HepG2 (cell line): Measurements from ENCODE around the gene CLEC3B. TPM values are rescaled to one million over a fixed set of nuclear protein-coding genes. Genes with fewer than 3 reads are reported as not detected.
A peak's percentile ranks its signal among the peaks of the same experiment; 100 is the strongest.

Experiments used
- ATAC-seq: fragments of 200-7000 bp; cut with Tn5 transposase; 3 replicates; pipeline ENCODE4 v1.9.1; 2020; ENCODE audit warnings: mild to moderate bottlenecking, moderate library complexity
- BruUV-seq: library from RNA; stranded (reverse); fragments of 400-500 nt; replicated peaks from 2 replicates; lab custom pipeline; 2021; lab: Mats Ljungman, UMichigan
- CTCF ChIA-PET: fragments of 300-600 bp; formaldehyde crosslinking; extraction: SDS; loops from one replicate; lab custom pipeline; 2021; ENCODE audit warnings: low total read pairs, inconsistent platforms, low intra/inter-chr PET ratio; lab: Yijun Ruan, JAX
- POLR2A ChIA-PET: fragments of 350-600 bp; sonication (Branson Sonifier 250); formaldehyde crosslinking; loops from one replicate; lab custom pipeline; 2020; ENCODE audit warnings: antibody characterized with exemption, inconsistent platforms; lab: Yijun Ruan, JAX
- DNase-seq: peaks from one replicate; pipeline ENCODE4 v3.0.0-alpha.2; 2015; ENCODE audit warnings: low spot score
- FAIRE-seq: peaks from 3 replicates; lab custom pipeline; 2011; peaks lifted over from hg19 to GRCh38; lab: Jason Lieb, UNC
- H2AFZ ChIP-seq: one replicate; pipeline ENCODE4 v1.6.1; 2011; ENCODE audit warnings: low read length, inconsistent platforms
- H3K27ac ChIP-seq: fragments of 300-600 bp; 3 replicates; pipeline ENCODE4 v1.8.0; 2011; ENCODE audit warnings: mixed run types, mild to moderate bottlenecking, mixed read lengths, low read length, inconsistent platforms; ENCODE audit not compliant: insufficient read depth; ENCODE audit errors: extremely low read length
- H3K27me3 ChIP-seq, 2 experiments: fragments of 200-600 bp in 1 of 2; 2 replicates in 1 of 2; 3 replicates in 1 of 2; pipeline versions ENCODE4 v1.6.0 to v1.8.0; 2011; ENCODE audit warnings: low read length in 2 of 2, mild to moderate bottlenecking in 2 of 2, moderate library complexity in 2 of 2, inconsistent platforms in 1 of 2; ENCODE audit not compliant: insufficient read depth in 2 of 2, control insufficient read depth in 1 of 2
- H3K36me3 ChIP-seq, 2 experiments: fragments of 200-600 bp in 1 of 2; replicated peaks in 1 of 2; 2 replicates in 1 of 2; 3 replicates in 1 of 2; pipeline versions ENCODE4 v1.5.1 to v1.8.0; 2011; ENCODE audit warnings: low read length in 2 of 2, inconsistent platforms in 1 of 2; ENCODE audit not compliant: insufficient read depth in 2 of 2, control insufficient read depth in 1 of 2
- H3K4me1 ChIP-seq: 2 replicates; pipeline ENCODE4 v1.5.1; 2012; ENCODE audit warnings: low read length, inconsistent platforms; ENCODE audit not compliant: insufficient read depth
- H3K4me2 ChIP-seq: 2 replicates; pipeline ENCODE4 v1.6.0; 2011; ENCODE audit warnings: low read depth, low read length, inconsistent platforms
- H3K4me3 ChIP-seq, 3 experiments: fragments of 200-600 bp in 1 of 3; sonication (generic), shearing (Covaris generic) in 1 of 3; replicated peaks in 1 of 3; 2 replicates each; pipeline ENCODE4 v1.5.1; 2011 to 2016; ENCODE audit warnings: low read length in 3 of 3, inconsistent platforms in 2 of 3, low read depth in 2 of 3, mild to moderate bottlenecking in 2 of 3, control low read depth in 1 of 3, mixed read lengths in 1 of 3; ENCODE audit not compliant: insufficient read depth in 1 of 3
- H3K79me2 ChIP-seq: one replicate; pipeline ENCODE4 v1.6.1; 2011; ENCODE audit warnings: low read length, inconsistent platforms; ENCODE audit not compliant: insufficient read depth
- H3K9ac ChIP-seq: 2 replicates; pipeline ENCODE4 v1.6.0; 2011; ENCODE audit warnings: mild to moderate bottlenecking, low read depth, low read length, inconsistent platforms; ENCODE audit not compliant: insufficient read depth
- H3K9me3 ChIP-seq: 2 replicates; pipeline ENCODE4 v1.5.1; 2012; ENCODE audit warnings: mild to moderate bottlenecking, low read length
- H4K20me1 ChIP-seq: 2 replicates; pipeline ENCODE4 v1.6.0; 2011; ENCODE audit warnings: inconsistent platforms, mild to moderate bottlenecking, low read length, moderate library complexity; ENCODE audit not compliant: insufficient read depth
- CBX1 ChIP-seq: IDR thresholded peaks from one replicate; pipeline ENCODE4 v1.6.1; 2016; ENCODE audit warnings: antibody characterized with exemption, low read depth
- CENPX ChIP-seq: sonication (generic); formaldehyde crosslinking; IDR thresholded peaks from 2 replicates; pipeline ENCODE4 v1.9.0; 2021; ENCODE audit warnings: mild to moderate bottlenecking, missing genetic modification reagents, moderate library complexity
- DZIP1 ChIP-seq: sonication (generic); formaldehyde crosslinking; IDR thresholded peaks from 2 replicates; pipeline ENCODE4 v1.5.0; 2020; ENCODE audit warnings: mild to moderate bottlenecking, missing genetic modification reagents
- FOXA1 ChIP-seq, 2 experiments: fragments of 450-650 bp in 1 of 2; sonication (generic) in 1 of 2; formaldehyde crosslinking in 1 of 2; IDR thresholded peaks; 2 replicates each; pipeline versions ENCODE4 v1.4.0 to v1.6.1; 2016 to 2020; ENCODE audit warnings: missing genetic modification reagents in 1 of 2
- MXD3 ChIP-seq: IDR thresholded peaks from 2 replicates; pipeline ENCODE4 v1.6.1; 2016; ENCODE audit warnings: mild to moderate bottlenecking, missing biosample characterization, missing genetic modification reagents
- PRDM4 ChIP-seq: sonication (generic); formaldehyde crosslinking; IDR thresholded peaks from 2 replicates; pipeline ENCODE4 v1.9.0; 2021; ENCODE audit warnings: missing genetic modification reagents, borderline replicate concordance
- SOX13 ChIP-seq, 3 experiments: fragments of 450-650 bp in 1 of 3; sonication (generic) in 1 of 3; formaldehyde crosslinking in 1 of 3; IDR thresholded peaks in 2 of 3; conservative IDR thresholded peaks in 1 of 3; 2 replicates each; pipeline versions ENCODE4 v1.5.0 to v1.6.1; 2016 to 2020; ENCODE audit warnings: antibody characterized with exemption in 1 of 3, mild to moderate bottlenecking in 1 of 3, missing compliant biosample characterization in 1 of 3, missing genetic modification reagents in 1 of 3, moderate library complexity in 1 of 3
- ZKSCAN5 ChIP-seq: sonication (generic); formaldehyde crosslinking; IDR thresholded peaks from 2 replicates; pipeline ENCODE4 v1.5.1; 2020; ENCODE audit warnings: mild to moderate bottlenecking, missing genetic modification reagents
- WGBS: methylation state at CpG from one replicate; pipeline ENCODE4 v1.1.6; 2017; ENCODE audit warnings: low lambda C conversion rate; 5-methylcytosine and 5-hydroxymethylcytosine counted together
- in situ Hi-C: cut with HindIII; loops from 2 replicates; pipeline ENCODE4 v1.10.0; 2017; ENCODE audit warnings: low pct_unique_long_range_greater_than_20kb; ENCODE audit not compliant: extremely low pct_ligation_motif_present
- intact Hi-C: fragments of 100-400 bp; cut with micrococcal nuclease; formaldehyde crosslinking; loops from one replicate; pipeline ENCODE4 v1.10.0; 2022; ENCODE audit not compliant: unreplicated experiment
- polyA plus RNA-seq, 8 experiments: library from polyadenylated mRNA; depleted of rRNA in 3 of 8; stranded (reverse) in 7 of 8; unstranded in 1 of 8; fragments of >200 nt; fragmentation: Illumina TruSeq in 4 of 8; extraction: Trizol in 4 of 8; gene quantifications; 2 replicates each; pipeline versions ENCODE4 v1.2.1 to v1.2.3, GENCODE V29; 2011 to 2016; ENCODE audit warnings: low read depth in 4 of 8, missing spikeins in 1 of 8, mixed read lengths in 1 of 8; ENCODE audit not compliant: insufficient read depth in 1 of 8
- total RNA-seq, 5 experiments: library from RNA; depleted of rRNA; stranded (reverse); fragments of >200 nt; fragmentation: Illumina TruSeq; extraction: Trizol; gene quantifications; 2 replicates each; pipeline ENCODE4 v1.2.3, GENCODE V29; 2016; ENCODE audit warnings: low read depth in 1 of 5

CLEC3B gene
- total and polyA plus RNA-seq, 2 of the 13 experiments (the other 11 are each of a cell fraction or from before 2014, with no cell fraction given): 0.07 TPM; not detected in 1

GRCh38 chr3:45035441-45036301 lies 9.6 kb downstream of the CLEC3B start:
- 53% methylated on average over 21 of the region's 64 CpGs for WGBS
- in situ Hi-C loops: loop anchor here (5.0 to 25.0 kb wide), 2 partner anchors 177 to 452 kb away; no protein-coding TSS in a partner anchor
- POLR2A ChIA-PET: no interaction called here

GRCh38 chr3:45037720-45038455 lies 11.8 kb downstream of the CLEC3B start:
- Histone ChIP-seq H3K9ac (no peak overlapping the region), H4K20me1 (no peaks in the 10 kb centered on the region), H3K4me2 (peak overlapping the region; percentile 52), H3K79me2 (no peaks in the 10 kb centered on the region), H3K27me3 (peaks cover 0 to 24% of the 10 kb centered on the region in 2 experiments; a peak in 3 of 5 replicates), H3K4me1 (no peaks in the 10 kb centered on the region), H3K27ac (no peak overlapping the region), H3K36me3 (no peaks in the 10 kb centered on the region), H2AFZ (no peak overlapping the region), H3K4me3 (no peak overlapping the region), H3K9me3 (no peaks in the 10 kb centered on the region)
- in situ Hi-C loops (loop anchor here (5.0 to 25.0 kb wide), 2 partner anchors 174 to 449 kb away; no protein-coding TSS in a partner anchor), intact Hi-C loops (loop anchor here (1.0 to 5.0 kb wide), 2 partner anchors 172 to 506 kb away; no protein-coding TSS in a partner anchor)
- no TSS peak for BruUV-seq
- peak; percentile 99 for FAIRE-seq
- peak; percentile 96 for ATAC-seq
- POLR2A ChIA-PET: no interaction called here
- CTCF ChIA-PET: interaction anchor here (1.4 to 3.4 kb wide), 2 partner anchors 18 to 172 kb away, joined by 6 to 42 read pairs; no protein-coding TSS in a partner anchor
- 0% methylated on average over 3 of the region's 11 CpGs for WGBS
- DNase-seq: peak; percentile 91
- TF ChIP-seq CENPX (no peak), PRDM4 (no peak), SOX13 (IDR thresholded peaks at IDR 0.05) (no peak), SOX13 (CRISPR knock-in tag; conservative IDR thresholded peaks at IDR 0.05 in 1 of 2, IDR thresholded peaks at IDR 0.05 in 1 of 2) (0 out of 4 replicates have a peak, but pooled peaks of 1 of the 2 experiments have one; percentile 27), DZIP1 (CRISPR knock-in tag) (no peak), MXD3 (CRISPR knock-in tag) (0 out of 2 replicates have a peak, but pooled peaks have one; percentile 34), CBX1 (no peak)

More at GRCh38 chr3:45035441-45036301, 9.6 kb downstream of the CLEC3B start:
- Histone ChIP-seq H3K9ac (no peak overlapping the region), H3K27ac (no peak overlapping the region), H3K4me1 (no peaks in the 10 kb centered on the region), H3K36me3 (no peaks in the 10 kb centered on the region), H3K9me3 (no peaks in the 10 kb centered on the region), H4K20me1 (no peaks in the 10 kb centered on the region), H3K4me2 (no peak overlapping the region), H2AFZ (no peak overlapping the region), H3K4me3 (no peak overlapping the region), H3K27me3 (peaks cover 0 to 24% of the 10 kb centered on the region in 2 experiments; a peak in 3 of 5 replicates), H3K79me2 (no peaks in the 10 kb centered on the region)
- no peak for FAIRE-seq
- no peak for DNase-seq
- no peak for TF ChIP-seq ZKSCAN5 (CRISPR knock-in tag)
- no peak for TF ChIP-seq FOXA1 (IDR thresholded peaks at IDR 0.05)
- no peak for TF ChIP-seq FOXA1 (CRISPR knock-in tag; IDR thresholded peaks at IDR 0.05)
- no peak for ATAC-seq
- BruUV-seq: no TSS peak
- CTCF ChIA-PET: interaction anchor here (3.4 kb wide), 1 partner anchor 175 kb away, joined by 42 read pairs; no protein-coding TSS in a partner anchor
- intact Hi-C loops: loop anchor here (5.0 kb wide), 1 partner anchor 503 kb away; no protein-coding TSS in a partner anchor
